Eye (tissue), 1 donor: ENCODE measurements around the gene TMPRSS11A.

Experiments used
- DNase-seq: peaks from one replicate; pipeline ENCODE4 v3.0.0-alpha.2; 2015

TMPRSS11A gene

GRCh38 chr4:67911141-67911540 lies 52.2 kb downstream of the TMPRSS11A start:
- DNase-seq = no peak

GRCh38 chr4:67910585-67910905 lies 52.7 kb downstream of the TMPRSS11A start:
- no peak for DNase-seq

GRCh38 chr4:67909905-67910584 lies 53.2 kb downstream of the TMPRSS11A start:
- DNase-seq = no peak

- DNase-seq = no peak
Observed at GRCh38 chr4:67907650-67908049, 55.6 kb downstream of the TMPRSS11A start.

GRCh38 chr4:67899096-67899495 lies 64.2 kb downstream of the TMPRSS11A start:
- no peak for DNase-seq

- DNase-seq = no peak
Observed at GRCh38 chr4:67897686-67898085, 65.6 kb downstream of the TMPRSS11A start.

- DNase-seq = no peak
Observed at GRCh38 chr4:67896421-67897065, 66.8 kb downstream of the TMPRSS11A start.

GRCh38 chr4:67894659-67895058 lies 68.6 kb downstream of the TMPRSS11A start:
- DNase-seq = no peak

GRCh38 chr4:67892905-67893304 lies 70.4 kb downstream of the TMPRSS11A start:
- DNase-seq = no peak

- no peak for DNase-seq
Observed at GRCh38 chr4:67892253-67892652, 71.0 kb downstream of the TMPRSS11A start.

- no peak for DNase-seq
Observed at GRCh38 chr4:67891645-67892044, 71.6 kb downstream of the TMPRSS11A start.

- DNase-seq = no peak
Observed at GRCh38 chr4:67886281-67886680, 77.0 kb downstream of the TMPRSS11A start.

- peak; percentile 54 for DNase-seq
Observed at GRCh38 chr4:67885762-67886161, 77.5 kb downstream of the TMPRSS11A start.

- DNase-seq = no peak
Observed at GRCh38 chr4:67884701-67885100, 78.6 kb downstream of the TMPRSS11A start.

- no peak for DNase-seq
Observed at GRCh38 chr4:67883902-67884301, 79.4 kb downstream of the TMPRSS11A start, which contains the start of gene TMPRSS11D. TSS of gene TMPRSS11D (minus strand) at chr4:67884002. CDS start at chr4:67883933, 69 bp downstream.

- DNase-seq = no peak
Observed at GRCh38 chr4:67883458-67883857, 79.8 kb downstream of the TMPRSS11A start.

- no peak for DNase-seq
Observed at GRCh38 chr4:67880866-67881610, 82.3 kb downstream of the TMPRSS11A start.

- DNase-seq = no peak
Observed at GRCh38 chr4:67879486-67879885, 83.8 kb downstream of the TMPRSS11A start.

- DNase-seq = peak; percentile 92
Observed at GRCh38 chr4:67877086-67877485, 86.2 kb downstream of the TMPRSS11A start.

GRCh38 chr4:67874986-67875385 lies 88.3 kb downstream of the TMPRSS11A start:
- DNase-seq = no peak

GRCh38 chr4:67873116-67873515 lies 90.2 kb downstream of the TMPRSS11A start:
- no peak for DNase-seq

- DNase-seq = peak; percentile 70
Observed at GRCh38 chr4:67871867-67872266, 91.4 kb downstream of the TMPRSS11A start.

GRCh38 chr4:67869580-67870190 lies 93.6 kb downstream of the TMPRSS11A start:
- DNase-seq = no peak

GRCh38 chr4:67861513-67861912 lies 101.8 kb downstream of the TMPRSS11A start:
- no peak for DNase-seq
